ENCODE measurements around the gene MRPS23. TPM values are rescaled to one million over a fixed set of nuclear protein-coding genes. Genes with fewer than 3 reads are reported as not detected.
A peak's percentile ranks its signal among the peaks of the same experiment; 100 is the strongest.

The MRPS23 gene
- total and polyA plus RNA-seq, 9 of the 15 experiments (the other 6 are each of a cell fraction or from before 2014, with no cell fraction given), result 59.1 to 298 (median 98.8) TPM

GRCh38 chr17:57849874-57850754, at the start of gene MRPS23 (continued):
- TF ChIP-seq SP1 (CRISPR knock-in tag; IDR thresholded peaks at IDR 0.05), result peak; percentile 97
- TF ChIP-seq FOXM1 (IDR thresholded peaks at IDR 0.05; ENCODE audit: low read depth), result peak; percentile 93
- no peak for TF ChIP-seq FOXM1 (CRISPR knock-in tag; IDR thresholded peaks at IDR 0.05; ENCODE audit: low read depth)
- TF ChIP-seq JUND (IDR thresholded peaks at IDR 0.05; ENCODE audit: borderline replicate concordance, low read depth, low read length), result peak; percentile 81
- TF ChIP-seq JUND (tag; IDR thresholded peaks at IDR 0.05; ENCODE audit: borderline replicate concordance, low read depth, low read length), result peak; percentile 68; the same call in 1 of the 3 replicates
- TF ChIP-seq GABPA (tag; conservative IDR thresholded peaks at IDR 0.05; ENCODE audit: low read depth), result peak; percentile 98
- no peak for TF ChIP-seq ERF (CRISPR knock-in tag; IDR thresholded peaks at IDR 0.05)
- TF ChIP-seq TEAD1 (CRISPR knock-in tag; IDR thresholded peaks at IDR 0.05), result peak in 1 of 2 experiments; percentile 56; a peak in 2 of 4 replicates
- no peak for TF ChIP-seq MBD1 (CRISPR knock-in tag; IDR thresholded peaks at IDR 0.05)
- TF ChIP-seq ZNF639 (CRISPR knock-in tag; conservative IDR thresholded peaks at IDR 0.05 in 1 of 2, IDR thresholded peaks at IDR 0.05 in 1 of 2), result peak in 1 of 2 experiments; percentile 94; a peak in 2 of 4 replicates
- TF ChIP-seq MNT (conservative IDR thresholded peaks at IDR 0.05), result peak; percentile 90 to 94
- TF ChIP-seq SRSF3 (IDR thresholded peaks at IDR 0.05; ENCODE audit: insufficient read depth, low read length), result no peak
- peak; percentile 82 for TF ChIP-seq POLR2AphosphoS5 (IDR thresholded peaks at IDR 0.05; ENCODE audit: control insufficient read depth, insufficient read depth, low read depth, low read length)
- TF ChIP-seq ARID4B (CRISPR knock-in tag; IDR thresholded peaks at IDR 0.05), result peak; percentile 94
- TF ChIP-seq ZBTB7A (IDR thresholded peaks at IDR 0.05; ENCODE audit: borderline replicate concordance, control insufficient read depth, low read depth, low read length), result peak; percentile 64
- no peak for TF ChIP-seq SAFB (IDR thresholded peaks at IDR 0.05; ENCODE audit: borderline replicate concordance, low read depth, low read length)

All from K562 (cell line).